Hepatocyte (in vitro differentiated cells): ENCODE data around the gene PRPF8. TPM values are rescaled to one million over a fixed set of nuclear protein-coding genes. Genes with fewer than 3 reads are reported as not detected.
"Not testable (repeated sequence)": the region's sequence is repeated elsewhere in the genome, so short reads cannot be mapped to it uniquely, and the experiment has no call there.

Experiments used
- DNase-seq: peaks from one replicate; pipeline ENCODE4 v3.0.0-alpha.2; 2016; ENCODE audit warnings: low spot score
- H2AFZ ChIP-seq: fragments of 200-600 bp; sonication (generic); 2 replicates; pipeline ENCODE4 v1.6.0; 2016; ENCODE audit warnings: antibody characterized with exemption, mild to moderate bottlenecking
- H3K27ac ChIP-seq: fragments of 200-600 bp; sonication (generic); 2 replicates; pipeline ENCODE4 v1.5.1; 2016; ENCODE audit warnings: mild to moderate bottlenecking
- H3K27me3 ChIP-seq: fragments of 200-600 bp; sonication (generic); 2 replicates; pipeline ENCODE4 v1.6.1; 2016
- H3K36me3 ChIP-seq: fragments of 200-600 bp; sonication (generic); replicated peaks from 2 replicates; pipeline ENCODE4 v1.5.1; 2016; ENCODE audit warnings: low read depth; ENCODE audit not compliant: insufficient read depth
- H3K4me1 ChIP-seq: fragments of 200-600 bp; sonication (generic); 2 replicates; pipeline ENCODE4 v1.5.1; 2016; ENCODE audit warnings: mild to moderate bottlenecking, moderate library complexity; ENCODE audit not compliant: insufficient read depth
- H3K4me2 ChIP-seq: fragments of 200-600 bp; sonication (generic); 2 replicates; pipeline ENCODE4 v1.6.0; 2016
- H3K4me3 ChIP-seq: fragments of 200-600 bp; sonication (generic); 2 replicates; pipeline ENCODE4 v1.5.1; 2016; ENCODE audit warnings: mild to moderate bottlenecking
- H3K79me2 ChIP-seq: fragments of 200-600 bp; sonication (generic); 2 replicates; pipeline ENCODE4 v1.6.0; 2017; ENCODE audit warnings: mild to moderate bottlenecking
- H3K9me2 ChIP-seq: fragments of 200-600 bp; sonication (generic); replicated peaks from 2 replicates; pipeline ENCODE4 v1.6.0; 2017; ENCODE audit warnings: mild to moderate bottlenecking; ENCODE audit not compliant: insufficient read depth
- H3K9me3 ChIP-seq: fragments of 200-600 bp; sonication (generic); 2 replicates; pipeline ENCODE4 v1.5.1; 2016; ENCODE audit warnings: low read depth, mild to moderate bottlenecking
- H4K20me1 ChIP-seq: fragments of 200-600 bp; sonication (generic); 2 replicates; pipeline ENCODE4 v1.6.0; 2016; ENCODE audit warnings: mild to moderate bottlenecking; ENCODE audit not compliant: insufficient read depth, poor library complexity, severe bottlenecking
- EZH2 ChIP-seq: fragments of 200-600 bp; sonication (generic); IDR thresholded peaks from 2 replicates; pipeline ENCODE4 v1.6.1; 2016; ENCODE audit warnings: antibody characterized with exemption, mild to moderate bottlenecking, borderline replicate concordance
- EZH2phosphoT487 ChIP-seq: fragments of 200-600 bp; sonication (generic); IDR thresholded peaks from one replicate; pipeline ENCODE4 v1.6.1; 2018; ENCODE audit warnings: antibody characterized with exemption, mild to moderate bottlenecking, low read depth, moderate library complexity; ENCODE audit not compliant: unreplicated experiment, severe bottlenecking
- WGBS: methylation state at CpG from one replicate; pipeline ENCODE4 v1.1.6; 2016; ENCODE audit warnings: low lambda C conversion rate; ENCODE audit errors: missing lambda C conversion rate; 5-methylcytosine and 5-hydroxymethylcytosine counted together
- polyA plus RNA-seq: library from polyadenylated mRNA; unstranded; fragments of >200 nt; fragmentation: Nextera tagmentation; extraction: Ambion mirVana; gene quantifications from 2 replicates; pipeline ENCODE4 v1.2.1, GENCODE V29; 2016
- total RNA-seq: library from RNA; depleted of rRNA; stranded (reverse); fragments of >200 nt; gene quantifications from 2 replicates; pipeline ENCODE4 v1.2.3, GENCODE V29; 2014
- TF ChIP-seq, protein P1 (sequence below): fragments of 200-600 bp; sonication (generic); IDR thresholded peaks from 2 replicates; pipeline ENCODE4 v1.5.1; 2016; ENCODE audit warnings: antibody characterized with exemption, mild to moderate bottlenecking; ENCODE audit not compliant: poor library complexity

The PRPF8 gene
- total and polyA plus RNA-seq, 2 experiments from 2014 or later: 107 to 119 TPM

DNA sequence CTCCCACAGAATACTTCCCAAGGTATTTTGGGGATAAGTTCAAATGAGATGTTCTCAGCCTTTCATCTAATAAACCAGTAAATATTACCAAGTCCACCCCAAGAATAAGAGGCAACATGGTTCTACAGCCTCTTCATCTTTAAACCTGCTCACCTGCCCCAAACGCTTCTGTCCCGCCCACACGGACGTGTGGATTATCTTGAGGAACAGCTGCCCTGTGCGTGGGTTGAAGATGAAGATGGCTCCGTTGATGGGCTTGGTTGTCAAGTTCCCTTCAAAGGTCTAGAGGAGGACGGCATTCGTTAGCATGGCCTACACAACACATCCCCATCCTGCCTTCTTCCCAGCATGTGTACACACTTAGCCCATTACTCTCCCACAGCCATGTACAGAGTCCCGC, 26.6 kb downstream of the PRPF8 start:
- no peak overlapping the region for H2AFZ ChIP-seq
- no peak overlapping the region for H3K4me3 ChIP-seq
- TF ChIP-seq, protein P1, sequence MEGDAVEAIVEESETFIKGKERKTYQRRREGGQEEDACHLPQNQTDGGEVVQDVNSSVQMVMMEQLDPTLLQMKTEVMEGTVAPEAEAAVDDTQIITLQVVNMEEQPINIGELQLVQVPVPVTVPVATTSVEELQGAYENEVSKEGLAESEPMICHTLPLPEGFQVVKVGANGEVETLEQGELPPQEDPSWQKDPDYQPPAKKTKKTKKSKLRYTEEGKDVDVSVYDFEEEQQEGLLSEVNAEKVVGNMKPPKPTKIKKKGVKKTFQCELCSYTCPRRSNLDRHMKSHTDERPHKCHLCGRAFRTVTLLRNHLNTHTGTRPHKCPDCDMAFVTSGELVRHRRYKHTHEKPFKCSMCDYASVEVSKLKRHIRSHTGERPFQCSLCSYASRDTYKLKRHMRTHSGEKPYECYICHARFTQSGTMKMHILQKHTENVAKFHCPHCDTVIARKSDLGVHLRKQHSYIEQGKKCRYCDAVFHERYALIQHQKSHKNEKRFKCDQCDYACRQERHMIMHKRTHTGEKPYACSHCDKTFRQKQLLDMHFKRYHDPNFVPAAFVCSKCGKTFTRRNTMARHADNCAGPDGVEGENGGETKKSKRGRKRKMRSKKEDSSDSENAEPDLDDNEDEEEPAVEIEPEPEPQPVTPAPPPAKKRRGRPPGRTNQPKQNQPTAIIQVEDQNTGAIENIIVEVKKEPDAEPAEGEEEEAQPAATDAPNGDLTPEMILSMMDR: no peak
- TF ChIP-seq EZH2 (no peak), EZH2phosphoT487 (no peak)
- peaks cover 5% of the 10 kb centered on the region for H3K79me2 ChIP-seq
- no peak for DNase-seq
- H4K20me1 ChIP-seq: no peaks in the 10 kb centered on the region
- no peak overlapping the region for H3K27ac ChIP-seq
- no peaks in the 10 kb centered on the region for H3K27me3 ChIP-seq
- WGBS: 96% methylated on average over 9 of the region's 9 CpGs
- H3K4me2 ChIP-seq: no peak overlapping the region
- no peaks in the 10 kb centered on the region for H3K9me3 ChIP-seq
- H3K4me1 ChIP-seq: no peaks in the 10 kb centered on the region
- no peaks in the 10 kb centered on the region for H3K9me2 ChIP-seq
- H3K36me3 ChIP-seq: peaks cover 18% of the 10 kb centered on the region

DNA sequence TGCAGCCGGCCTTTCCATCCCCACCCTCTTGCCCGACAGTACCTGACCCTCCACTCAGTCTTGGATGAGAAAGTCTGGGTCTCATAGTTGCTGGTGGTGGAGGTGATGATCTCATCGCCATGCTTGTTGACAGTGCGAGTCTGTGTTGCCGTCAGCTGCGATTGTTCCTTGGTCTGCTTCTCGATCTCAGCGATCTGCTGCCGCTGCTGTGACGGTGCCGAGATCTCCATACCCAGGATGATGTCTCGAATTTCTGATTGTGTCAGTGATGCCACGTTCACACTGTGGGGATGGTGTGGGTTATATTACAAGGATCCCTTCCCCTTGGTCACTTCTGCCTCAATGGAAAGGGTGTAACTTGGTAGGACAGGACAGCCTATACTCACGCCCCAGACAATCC, 30.9 kb downstream of the PRPF8 start:
- WGBS: 97% methylated on average over 14 of the region's 14 CpGs
- Histone ChIP-seq H3K79me2 (no peaks in the 10 kb centered on the region), H3K4me3 (no peak overlapping the region), H3K27me3 (no peaks in the 10 kb centered on the region), H3K36me3 (peaks cover 5% of the 10 kb centered on the region), H3K4me1 (peaks cover 14% of the 10 kb centered on the region), H3K9me3 (no peaks in the 10 kb centered on the region), H3K27ac (no peak overlapping the region), H4K20me1 (peaks cover 6% of the 10 kb centered on the region), H3K4me2 (no peak overlapping the region), H3K9me2 (no peaks in the 10 kb centered on the region), H2AFZ (no peak overlapping the region)
- TF ChIP-seq EZH2phosphoT487: no peak
- TF ChIP-seq EZH2: no peak
- TF ChIP-seq, protein P1: no peak
- DNase-seq: no peak

DNA sequence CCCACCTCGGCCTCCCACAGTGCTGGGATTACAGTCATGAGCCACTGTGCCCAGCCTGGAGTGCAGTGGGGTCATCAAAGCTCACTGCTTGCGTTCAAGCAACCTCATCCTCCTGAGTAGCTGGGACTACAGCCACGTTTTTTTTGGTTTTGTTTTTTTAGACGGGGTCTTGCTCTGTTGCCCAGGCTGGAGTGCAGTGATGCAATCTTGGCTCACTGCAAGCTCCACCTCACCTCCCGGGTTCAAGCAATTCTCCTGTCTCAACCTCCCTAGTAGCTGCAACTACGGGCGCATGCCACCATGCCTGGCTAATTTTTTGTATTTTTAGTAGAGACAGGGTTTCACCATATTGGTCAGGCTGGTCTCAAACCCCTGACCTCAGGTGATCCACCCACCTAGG, 31.9 kb downstream of the PRPF8 start:
- not testable (repeated sequence) for H3K27me3 ChIP-seq, H3K36me3 ChIP-seq, H3K27ac ChIP-seq, H4K20me1 ChIP-seq, H3K9me3 ChIP-seq, H3K79me2 ChIP-seq, H3K4me2 ChIP-seq, H2AFZ ChIP-seq, DNase-seq, H3K9me2 ChIP-seq, H3K4me3 ChIP-seq
- 89% methylated on average over 7 of the region's 7 CpGs for WGBS
- H3K4me1 ChIP-seq: peaks cover 19% of the 10 kb centered on the region

DNA sequence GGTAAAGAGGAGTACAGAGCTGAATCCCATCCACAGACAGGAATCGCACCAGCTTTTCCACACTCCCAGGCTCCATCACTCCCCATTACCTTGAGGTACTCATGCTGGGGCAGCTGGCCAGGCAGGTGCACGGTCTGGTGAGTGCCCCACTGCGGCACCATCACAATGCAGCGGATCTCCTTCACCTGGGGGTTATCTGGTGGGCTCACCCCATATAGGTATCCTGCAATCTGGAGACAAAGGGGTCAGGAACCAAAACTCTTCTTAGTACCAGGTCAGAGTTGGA, 33.2 kb downstream of the PRPF8 start:
- H3K4me2 ChIP-seq: no peak overlapping the region
- TF ChIP-seq, protein P1: no peak
- TF ChIP-seq EZH2phosphoT487 (no peak), EZH2 (no peak)
- no peaks in the 10 kb centered on the region for H3K9me2 ChIP-seq
- peaks cover 6% of the 10 kb centered on the region for H4K20me1 ChIP-seq
- no peak overlapping the region for H3K4me3 ChIP-seq
- DNase-seq: no peak
- H3K79me2 ChIP-seq: no peaks in the 10 kb centered on the region
- no peaks in the 10 kb centered on the region for H3K27me3 ChIP-seq
- 96% methylated on average over 4 of the region's 4 CpGs for WGBS
- no peak overlapping the region for H2AFZ ChIP-seq
- H3K27ac ChIP-seq: no peak overlapping the region
- H3K9me3 ChIP-seq: no peaks in the 10 kb centered on the region
- H3K4me1 ChIP-seq: peaks cover 22% of the 10 kb centered on the region
- no peaks in the 10 kb centered on the region for H3K36me3 ChIP-seq
